GM23248 (cell line): Measurements from ENCODE around the gene CEMIP2.

Experiments
- EZH2 ChIP-seq: fragments of 200-600 bp; sonication (generic); IDR thresholded peaks from 2 replicates; pipeline ENCODE4 v1.6.1; 2018; ENCODE audit warnings: antibody characterized with exemption, mild to moderate bottlenecking; ENCODE audit not compliant: insufficient read depth, poor library complexity, severe bottlenecking
- EZH2phosphoT487 ChIP-seq: fragments of 200-600 bp; sonication (generic); IDR thresholded peaks from 2 replicates; pipeline ENCODE4 v1.6.1; 2018; ENCODE audit warnings: antibody characterized with exemption, moderate library complexity, mild to moderate bottlenecking, low read depth; ENCODE audit not compliant: insufficient read depth

- TF ChIP-seq EZH2phosphoT487 (no peak), EZH2 (no peak)
These were observed 41.6 kb downstream of the CEMIP2 start for GRCh38 chr9:71726723-71727122.
